PFSK-1 (cell line): ENCODE results near the gene ATG16L2.

Experiments
- FOXP2 ChIP-seq: optimal IDR thresholded peaks from 2 replicates; pipeline ENCODE3; 2011; ENCODE audit warnings: borderline replicate concordance, control low read depth, inconsistent platforms; ENCODE audit not compliant: insufficient read depth; ENCODE audit errors: extremely low read length, extremely low read depth
- POLR2AphosphoS5 ChIP-seq: IDR thresholded peaks from 2 replicates; pipeline ENCODE4 v1.6.1; 2012; ENCODE audit warnings: low read depth, mild to moderate bottlenecking, control low read depth, low read length, moderate library complexity
- REST ChIP-seq, 2 experiments: IDR thresholded peaks; 2 replicates each; pipeline versions ENCODE4 v1.6.1 to v1.8.0; 2011 to 2012; ENCODE audit warnings: low read depth in 2 of 2, low read length in 2 of 2, control low read depth in 1 of 2, inconsistent platforms in 1 of 2, mild to moderate bottlenecking in 1 of 2, moderate library complexity in 1 of 2; ENCODE audit not compliant: insufficient read depth in 1 of 2
- SIN3A ChIP-seq: IDR thresholded peaks from 2 replicates; pipeline ENCODE4 v1.6.1; 2012; ENCODE audit warnings: mild to moderate bottlenecking, low read length, moderate library complexity, borderline replicate concordance; ENCODE audit not compliant: insufficient read depth
- TAF1 ChIP-seq: IDR thresholded peaks from 2 replicates; pipeline ENCODE4 v1.6.1; 2012; ENCODE audit warnings: low read length, control low read depth, borderline replicate concordance; ENCODE audit not compliant: insufficient read depth

Gene ATG16L2

DNA sequence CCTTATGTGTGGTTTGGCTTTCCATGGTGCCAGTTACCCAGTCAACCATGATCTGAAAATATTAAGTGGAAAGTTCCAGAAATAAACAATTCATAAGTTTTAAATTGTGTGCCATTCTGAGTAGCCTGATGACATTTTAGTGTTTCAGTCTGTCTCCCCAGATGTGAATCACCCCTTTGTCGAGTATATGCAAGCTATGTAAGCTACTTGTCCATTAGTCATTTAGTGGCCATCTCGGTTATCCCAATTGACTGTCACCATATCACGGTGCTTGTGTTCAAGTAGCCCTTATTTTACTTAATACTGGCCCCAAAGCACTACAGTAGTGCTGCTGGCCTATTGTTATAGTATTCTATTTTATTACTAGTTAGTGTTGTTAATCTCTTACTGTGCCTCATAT, 44.9 kb downstream of the ATG16L2 start:
- TF ChIP-seq REST (IDR thresholded peaks at IDR 0.05; ENCODE audit: insufficient read depth in 1 of 2, low read depth in 2 of 2, low read length in 2 of 2) (no peak), POLR2AphosphoS5 (no peak), FOXP2 (no peak), SIN3A (no peak), TAF1 (no peak)

- no peak for TF ChIP-seq SIN3A
- no peak for TF ChIP-seq TAF1
- no peak for TF ChIP-seq REST (IDR thresholded peaks at IDR 0.05; ENCODE audit: insufficient read depth in 1 of 2, low read depth in 2 of 2, low read length in 2 of 2)
- no peak for TF ChIP-seq POLR2AphosphoS5
- no peak for TF ChIP-seq FOXP2
Measured at GRCh38 chr11:72860010-72860409, 45.8 kb downstream of the ATG16L2 start.

GRCh38 chr11:72860592-72860991, 46.4 kb downstream of the ATG16L2 start:
- no peak for TF ChIP-seq REST (IDR thresholded peaks at IDR 0.05; ENCODE audit: insufficient read depth in 1 of 2, low read depth in 2 of 2, low read length in 2 of 2)
- no peak for TF ChIP-seq SIN3A
- no peak for TF ChIP-seq POLR2AphosphoS5
- TF ChIP-seq TAF1 = no peak
- TF ChIP-seq FOXP2 = no peak

DNA sequence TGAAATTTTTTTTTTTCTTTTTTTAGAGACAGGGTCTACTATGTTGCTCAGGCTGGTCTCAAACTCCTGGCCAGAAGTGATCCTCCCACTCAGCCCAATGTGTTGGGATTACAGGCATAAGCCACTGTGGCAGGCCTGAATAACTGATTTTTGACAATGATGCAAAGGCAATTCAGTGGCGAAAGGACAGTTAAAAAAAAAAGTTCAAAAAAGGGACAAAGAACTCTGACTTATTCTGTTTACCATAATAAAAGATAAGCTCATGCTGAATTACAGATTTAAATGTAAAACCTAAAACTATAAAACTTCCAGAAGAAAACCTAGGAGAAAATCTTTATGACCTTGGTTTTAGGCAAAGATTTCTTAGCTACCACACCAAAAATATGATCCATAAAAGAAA, 48.9 kb downstream of the ATG16L2 start:
- no peak for TF ChIP-seq TAF1
- TF ChIP-seq REST (IDR thresholded peaks at IDR 0.05; ENCODE audit: insufficient read depth in 1 of 2, low read depth in 2 of 2, low read length in 2 of 2) = no peak
- no peak for TF ChIP-seq SIN3A
- no peak for TF ChIP-seq FOXP2
- no peak for TF ChIP-seq POLR2AphosphoS5

- TF ChIP-seq FOXP2 (no peak), REST (IDR thresholded peaks at IDR 0.05; ENCODE audit: insufficient read depth in 1 of 2, low read depth in 2 of 2, low read length in 2 of 2) (no peak), TAF1 (no peak), POLR2AphosphoS5 (no peak), SIN3A (no peak)
Measured at GRCh38 chr11:72863916-72864315, 49.7 kb downstream of the ATG16L2 start.
